ENCODE results near the gene IAH1.

Gene IAH1

DNA sequence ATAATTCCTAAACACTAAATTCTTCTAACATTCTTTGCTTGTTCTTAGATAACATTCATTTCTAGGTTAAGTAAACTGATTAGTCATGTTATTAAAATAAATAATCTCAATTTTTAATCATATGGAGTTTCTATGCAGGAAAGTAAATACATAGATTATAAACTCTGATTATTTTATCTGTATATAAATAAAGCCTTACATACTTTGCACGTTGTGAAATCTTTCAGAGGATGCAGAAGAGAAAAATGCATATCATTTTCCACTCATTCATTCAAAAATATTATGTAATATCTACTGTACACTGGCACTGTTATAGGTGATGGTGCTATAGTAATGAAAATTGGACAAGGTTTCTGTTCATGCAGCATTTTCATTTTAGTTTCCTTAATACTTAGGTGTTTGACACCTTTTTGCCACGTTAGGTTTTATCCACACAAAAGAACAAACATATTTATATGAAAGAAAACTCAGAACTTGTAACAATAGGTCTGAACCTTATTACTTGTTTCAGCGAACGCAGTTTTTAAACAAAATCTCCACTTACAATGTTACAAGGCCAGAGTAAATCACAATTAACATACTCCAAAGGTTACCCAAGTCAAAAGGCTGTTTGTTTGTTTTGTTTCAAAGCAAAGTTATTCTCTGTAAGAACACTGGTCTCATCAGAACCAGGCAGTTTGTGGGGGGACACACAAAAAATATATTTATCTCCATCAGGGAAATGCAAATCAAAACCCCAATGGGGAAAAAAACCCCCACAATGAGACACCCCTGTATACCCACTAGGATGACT, 53.8 kb downstream of the IAH1 start:
- no peak for DNase-seq (ENCODE audit: low read depth in 1 of 2, low spot score in 1 of 2)

DNA sequence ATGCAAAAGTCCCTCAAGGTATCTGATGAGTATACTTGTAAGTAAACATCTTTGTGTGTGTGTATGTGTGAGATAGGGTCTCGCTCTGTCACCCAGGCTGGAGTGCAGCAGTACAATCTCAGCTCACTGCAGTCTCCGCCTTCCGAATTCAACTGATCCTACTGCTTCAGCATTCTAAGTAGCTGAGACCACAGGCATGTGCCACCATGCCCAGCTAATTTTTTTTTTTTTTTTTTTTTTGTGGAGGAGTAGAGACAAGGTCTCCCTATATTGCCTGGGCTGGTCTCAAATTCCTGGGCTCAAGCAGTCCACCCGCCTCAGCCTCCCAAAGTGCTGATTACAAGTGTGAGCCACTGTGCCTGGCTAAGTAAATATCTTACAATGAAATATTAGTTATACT, 58.1 kb downstream of the IAH1 start:
- DNase-seq (ENCODE audit: low read depth in 1 of 2, low spot score in 1 of 2): no peak

DNA sequence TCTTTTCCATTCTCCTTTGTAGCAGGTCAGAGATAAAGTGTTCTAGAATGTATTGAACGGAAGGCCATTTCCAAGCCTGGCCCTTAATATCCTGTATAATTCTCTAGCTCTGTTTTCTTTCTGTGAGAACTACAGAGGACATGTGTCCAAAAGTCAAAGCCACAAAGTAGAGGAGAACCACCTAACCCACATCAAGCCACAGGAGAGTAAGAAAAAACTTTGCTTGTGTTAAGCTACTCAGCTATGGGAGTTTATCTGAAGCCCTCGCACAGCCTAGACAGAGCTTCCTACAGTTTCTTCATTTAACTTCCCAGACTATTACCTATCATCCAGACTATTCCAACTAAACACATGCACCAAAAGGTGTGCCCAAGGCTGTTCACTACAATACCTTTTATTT, 59.3 kb downstream of the IAH1 start:
- no peak for DNase-seq (ENCODE audit: low read depth in 1 of 2, low spot score in 1 of 2)

GRCh38 chr2:9535177-9535576, 60.8 kb downstream of the IAH1 start:
- DNase-seq (ENCODE audit: low read depth in 1 of 2, low spot score in 1 of 2): no peak

DNA sequence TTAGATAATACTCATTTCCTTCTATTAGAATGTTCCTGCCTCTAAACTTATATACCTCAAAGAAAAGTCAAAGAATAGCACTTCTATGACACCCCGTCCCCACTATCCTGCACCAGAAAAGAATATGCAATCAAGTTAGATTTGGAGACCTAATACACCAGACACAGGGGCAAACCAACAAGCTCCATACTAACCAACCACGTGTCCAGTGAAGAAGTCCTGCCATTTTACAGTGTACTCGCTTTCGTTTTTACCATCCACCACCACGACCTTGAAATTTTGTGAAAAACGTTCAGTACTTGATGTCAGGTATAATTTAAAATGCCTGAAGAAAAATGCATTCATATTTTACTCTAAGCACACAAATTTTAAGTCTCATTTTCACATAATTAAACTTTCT, 62.2 kb downstream of the IAH1 start:
- DNase-seq (ENCODE audit: low read depth in 1 of 2, low spot score in 1 of 2): no peak

- no peak for DNase-seq (ENCODE audit: low read depth in 1 of 2, low spot score in 1 of 2)
Measured at GRCh38 chr2:9538000-9538507, 63.7 kb downstream of the IAH1 start.
